Stimulated activated CD4-positive, alpha-beta T cell treated with anti-CD3 and anti-CD28 coated beads, Interleukin-2, amount 100 ng/mL, for 48 hours (primary cell): Measurements from ENCODE around the gene PTPRR.
A peak's percentile ranks its signal among the peaks of the same experiment; 100 is the strongest.
"Not testable (repeated sequence)": the region's sequence is repeated elsewhere in the genome, so short reads cannot be mapped to it uniquely, and the experiment has no call there.

Source experiments
- DNase-seq, 2 donors: peaks; one replicate each; pipeline ENCODE4 v3.0.0-alpha.2; 2020

PTPRR gene

DNA sequence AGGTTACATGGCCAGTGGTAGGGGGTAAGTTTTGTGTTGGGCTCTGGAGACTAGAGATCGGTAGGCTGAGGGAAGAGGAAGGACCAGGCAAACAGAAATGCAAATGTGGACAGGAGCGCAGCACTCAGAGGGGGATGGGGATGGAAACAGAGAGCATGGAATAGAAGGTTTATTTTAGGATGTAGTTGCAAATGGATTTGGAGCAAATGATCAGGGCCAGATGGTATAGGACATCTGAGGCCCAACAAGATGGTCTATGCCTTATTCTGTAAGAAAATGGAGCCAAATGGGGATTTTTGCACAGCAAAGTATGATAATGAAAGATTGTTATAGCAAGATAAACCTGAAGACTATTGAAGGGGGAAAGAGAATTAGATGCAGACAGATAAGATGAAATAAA lies 180.8 kb downstream of the PTPRR start:
- DNase-seq, result no peak

DNA sequence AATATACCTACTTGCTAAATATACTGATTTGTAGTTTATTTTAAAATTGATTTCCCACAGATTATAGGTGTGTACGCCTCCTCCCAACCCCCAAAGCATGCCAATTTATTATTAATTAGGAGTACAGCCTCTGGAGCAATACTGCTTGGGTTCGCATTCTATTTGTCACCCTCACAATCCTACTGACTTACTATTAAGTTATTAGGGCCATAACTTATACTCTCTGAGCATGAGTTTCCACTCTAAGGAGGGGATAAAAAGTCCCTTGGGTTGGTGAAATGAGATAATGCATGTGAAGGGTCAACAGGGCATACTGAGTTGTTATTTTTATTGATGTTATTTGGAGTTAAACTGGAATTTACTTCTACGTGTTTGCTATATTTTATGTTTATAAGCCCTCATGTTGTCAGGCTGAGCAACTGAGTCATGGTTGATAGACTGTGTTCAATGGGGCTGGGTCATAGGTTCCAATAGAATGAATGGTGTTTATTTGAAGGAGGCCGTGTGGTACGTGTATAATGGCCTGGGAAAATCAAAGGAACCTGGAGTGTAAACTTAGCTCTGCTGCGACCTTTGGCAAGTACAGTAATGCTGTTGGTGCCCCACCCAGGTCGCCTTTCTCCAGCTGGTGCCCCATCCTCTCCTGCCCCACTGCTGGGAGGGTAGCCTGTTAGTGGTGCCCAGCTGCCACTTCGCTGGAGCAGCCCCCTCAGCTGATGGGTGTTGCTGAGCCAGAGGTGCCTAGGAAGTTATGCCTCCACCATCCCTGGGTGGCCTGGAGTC lies 184.0 kb downstream of the PTPRR start:
- no peak for DNase-seq

DNA sequence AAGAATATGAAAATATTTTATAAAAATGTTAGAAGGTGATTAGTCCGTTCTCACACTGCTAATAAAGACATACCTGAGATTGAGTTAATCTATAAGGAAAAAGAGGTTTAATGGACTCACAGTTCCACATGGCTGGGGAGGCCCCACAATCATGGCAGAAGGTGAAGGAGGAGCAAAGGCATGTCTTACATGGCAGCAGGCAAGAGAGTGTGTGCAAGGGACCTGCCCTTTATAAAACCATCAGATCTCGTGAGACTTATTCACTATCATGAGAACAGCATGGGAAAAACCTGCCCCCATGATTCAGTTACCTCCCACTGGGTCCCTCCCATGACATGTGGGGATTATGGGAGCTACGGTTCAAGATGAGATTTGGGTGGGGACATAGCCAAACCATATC lies 185.3 kb downstream of the PTPRR start:
- DNase-seq, result not testable (repeated sequence)

DNA sequence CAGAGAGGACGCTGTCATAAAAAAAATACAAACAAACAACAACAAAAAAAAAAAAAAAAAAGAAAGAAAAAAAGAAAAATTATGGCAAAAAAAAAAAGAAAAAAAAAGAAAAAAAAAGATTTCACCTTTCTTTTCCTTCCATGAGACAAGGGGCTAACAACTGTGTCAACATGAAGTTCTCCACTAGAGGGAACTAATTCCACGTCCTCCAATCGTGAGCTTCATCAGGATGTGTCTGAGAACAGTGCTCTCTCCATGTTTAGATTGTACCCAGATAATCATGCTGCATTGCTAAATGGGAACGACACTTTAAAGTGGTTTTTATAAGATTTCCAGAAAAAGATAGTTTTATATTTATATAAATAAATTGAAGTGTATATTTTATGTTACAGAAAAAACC lies 187.2 kb downstream of the PTPRR start:
- no peak for DNase-seq

DNA sequence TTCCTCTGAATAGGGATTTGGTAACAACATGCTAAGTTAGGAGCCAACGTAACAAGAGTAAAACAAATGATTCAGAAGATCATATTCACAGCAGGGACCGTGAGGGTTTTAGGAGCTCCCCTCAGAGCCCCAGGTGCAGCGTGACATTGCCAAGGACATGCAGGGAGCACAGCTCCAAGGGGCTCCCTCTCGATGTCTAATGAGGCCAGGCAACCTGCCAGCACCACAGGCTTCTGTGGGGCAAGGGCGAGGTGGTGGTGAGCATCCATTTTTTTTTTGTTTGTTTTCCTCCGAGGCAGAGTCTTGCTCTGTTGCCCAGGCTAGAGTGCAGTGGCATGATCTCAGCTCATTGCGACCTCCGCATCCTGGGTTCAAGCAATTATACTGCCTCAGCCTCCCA lies 188.3 kb downstream of the PTPRR start:
- DNase-seq, result no peak

DNA sequence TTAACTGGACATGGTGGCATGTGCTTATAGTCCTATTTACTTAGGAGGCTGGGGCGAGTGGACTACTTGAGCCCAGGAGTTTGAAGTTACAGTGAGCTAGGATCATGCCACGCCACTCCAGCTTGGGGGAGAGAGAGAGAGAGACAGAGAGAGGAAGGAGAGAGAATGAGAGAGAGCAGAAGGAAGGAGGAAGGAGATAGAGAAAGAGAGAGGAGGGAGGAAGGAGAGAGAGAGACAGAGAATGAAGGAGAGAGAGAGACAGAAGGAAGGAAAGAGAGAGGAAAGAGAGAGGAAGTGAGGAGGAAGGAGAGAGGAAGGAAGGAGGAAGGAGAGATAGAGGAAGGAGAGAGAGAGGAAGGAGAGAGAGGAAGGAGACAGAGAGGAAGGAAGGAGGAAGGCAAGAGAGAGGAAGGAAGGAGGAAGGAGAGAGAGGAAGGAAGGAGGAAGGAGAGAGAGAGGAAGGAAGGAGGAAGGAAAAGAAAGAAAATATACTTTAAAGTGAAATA lies 189.8 kb downstream of the PTPRR start:
- no peak for DNase-seq

DNA sequence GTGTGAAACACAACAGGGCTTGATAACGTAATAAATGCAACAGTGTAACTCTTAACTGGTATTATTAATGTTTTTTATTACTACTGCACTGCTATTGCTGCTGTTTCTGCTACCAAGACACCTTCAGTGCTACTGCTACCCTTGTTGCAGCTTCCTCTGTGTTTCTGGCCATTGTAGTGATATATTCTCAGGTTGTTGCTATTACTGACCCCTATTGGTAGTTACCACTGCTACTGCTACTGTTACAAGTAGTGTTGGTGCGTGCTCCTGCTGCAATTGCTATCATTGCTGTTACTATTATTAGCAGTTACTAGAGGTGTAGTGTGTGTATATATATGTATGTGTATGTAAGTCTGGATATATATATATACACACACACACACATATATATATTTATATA lies 196.1 kb downstream of the PTPRR start:
- DNase-seq, result no peak

DNA sequence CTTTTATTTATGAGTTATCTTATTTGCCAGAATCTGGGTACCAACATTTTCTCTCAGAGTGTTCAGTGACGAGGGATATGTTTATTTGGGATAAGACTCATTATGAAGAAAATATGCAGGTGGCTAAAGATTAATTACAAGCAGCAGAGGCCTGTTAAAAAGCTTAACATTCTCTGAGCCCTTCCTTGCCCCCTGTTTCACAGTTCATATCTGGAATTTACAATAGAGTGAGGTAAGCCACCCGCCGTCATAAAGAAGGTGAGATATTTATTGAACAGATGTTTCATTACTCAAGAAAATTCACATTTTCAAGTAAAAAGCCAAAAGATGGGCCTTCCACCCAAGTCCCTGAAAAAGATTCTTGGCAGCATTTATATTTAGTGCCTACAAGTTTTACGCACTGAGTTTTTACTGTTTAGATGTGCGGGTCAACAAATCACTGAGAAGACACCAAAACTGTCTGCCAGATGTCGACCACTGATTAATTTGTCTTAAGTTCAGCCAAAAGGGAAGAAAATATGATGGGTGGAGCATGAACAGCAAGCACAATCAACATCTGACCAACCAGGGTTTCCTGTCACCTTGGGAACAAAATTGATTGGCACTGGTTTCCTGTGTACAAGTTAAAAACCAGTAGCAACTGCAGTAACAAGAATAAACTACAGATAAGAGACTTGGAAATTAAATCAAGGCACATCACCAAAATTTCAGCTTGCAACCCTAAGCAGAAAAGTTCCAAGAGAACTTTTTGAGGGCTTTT lies 197.8 kb downstream of the PTPRR start:
- no peak for DNase-seq

DNA sequence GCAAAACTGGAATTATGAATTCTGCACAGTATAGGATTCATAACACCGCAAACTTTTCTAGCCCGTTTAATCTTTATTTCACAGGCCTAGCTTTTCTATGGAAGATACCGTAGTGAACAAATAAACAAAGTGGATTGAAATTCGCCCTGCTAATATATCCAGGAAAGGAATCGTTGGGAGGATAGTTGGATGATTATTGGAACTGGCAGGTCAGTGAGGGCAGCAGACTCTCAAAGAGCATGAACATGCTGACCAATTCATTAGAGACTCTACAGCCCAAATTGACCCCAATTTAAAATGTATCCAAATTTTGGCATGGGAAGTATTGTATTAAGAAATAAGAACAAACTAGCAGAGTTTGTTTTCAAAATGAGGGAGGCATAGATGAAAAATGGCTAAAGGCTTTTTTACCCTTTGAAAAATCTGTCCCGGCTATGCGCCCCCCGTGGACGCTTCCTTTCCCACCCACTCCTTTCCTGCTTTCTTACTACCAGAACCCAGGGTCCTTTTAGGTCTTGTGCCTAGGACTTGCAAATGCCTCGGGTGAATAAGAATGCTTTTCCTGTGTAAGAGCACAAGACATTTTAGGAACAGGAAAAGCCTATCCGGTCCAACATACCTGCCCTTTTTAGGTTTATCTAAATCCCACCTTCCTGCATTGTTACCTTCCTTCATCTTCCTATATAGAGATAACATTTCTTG lies 198.7 kb downstream of the PTPRR start:
- DNase-seq, result no peak

DNA sequence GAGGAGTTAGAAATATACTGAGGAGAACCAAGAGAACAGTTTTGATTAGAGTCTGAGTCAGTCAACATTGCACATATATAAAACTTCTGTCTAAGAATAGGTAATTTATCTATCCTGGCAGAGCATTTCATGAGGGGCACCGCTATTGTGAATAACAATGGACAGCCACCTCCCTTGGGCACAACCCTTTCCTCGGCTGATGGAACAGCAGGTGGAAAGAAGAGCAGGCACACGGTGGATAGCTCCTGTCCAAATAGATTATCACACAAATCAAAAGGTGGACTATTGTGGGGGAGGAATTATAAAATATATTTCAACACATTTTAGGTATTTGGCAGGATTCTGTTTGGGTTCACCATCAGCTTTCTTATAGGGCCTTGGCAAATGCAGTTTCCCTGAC lies 199.3 kb downstream of the PTPRR start:
- DNase-seq, result no peak

DNA sequence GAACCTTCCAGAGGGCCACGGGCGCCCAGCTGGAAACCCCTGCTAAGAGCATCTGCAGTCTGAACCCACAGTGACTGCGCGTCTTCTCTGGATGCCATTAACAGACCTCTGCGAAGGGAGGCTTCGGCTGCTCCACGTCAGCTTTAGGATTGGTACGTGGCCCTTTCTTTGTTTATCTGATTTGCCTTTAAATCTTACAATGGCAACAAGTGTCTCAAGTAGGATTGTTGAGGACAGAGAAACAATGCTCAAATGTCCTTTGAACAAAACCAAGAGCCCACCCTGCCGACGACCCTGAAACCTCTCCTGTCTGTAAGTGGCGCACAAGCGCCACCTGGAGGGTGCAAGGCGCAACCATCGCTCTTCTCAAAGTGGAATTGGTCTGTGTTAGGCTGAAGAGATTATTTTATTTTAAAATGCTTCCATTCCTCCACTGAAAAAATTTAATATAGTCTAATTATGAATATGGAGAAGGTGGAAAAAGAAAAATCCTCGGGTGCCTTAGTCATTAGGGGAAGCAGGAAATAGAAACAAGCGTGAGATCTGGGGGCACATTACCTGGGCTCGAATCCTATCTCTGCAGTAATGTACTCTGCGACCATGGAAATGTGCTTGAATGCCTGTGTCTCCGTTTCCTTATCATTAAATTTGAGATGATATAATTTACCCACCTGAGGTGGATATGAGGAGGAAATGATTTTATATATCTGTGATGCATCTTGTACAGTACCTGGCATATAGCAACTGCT lies 200.7 kb downstream of the PTPRR start:
- DNase-seq, result peak; percentile 4 to 10

DNA sequence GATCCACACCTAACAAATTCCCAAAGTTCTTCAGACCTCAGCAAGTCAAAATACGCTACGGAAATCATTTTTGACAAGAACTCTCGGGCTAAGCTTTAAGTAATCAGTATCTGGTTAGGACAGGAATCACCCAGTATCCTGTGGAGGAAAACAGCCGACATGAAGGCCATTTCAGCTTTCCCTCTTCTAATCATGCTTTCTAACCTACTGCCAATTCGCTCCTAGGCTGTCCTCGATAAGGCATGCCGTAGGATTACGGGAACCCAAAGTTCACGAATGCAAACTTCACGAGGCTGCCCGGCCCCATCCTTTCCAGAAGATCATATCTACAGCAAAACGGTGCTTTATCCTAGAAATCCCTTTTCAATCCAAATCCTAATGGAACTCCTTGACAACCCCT lies 201.5 kb downstream of the PTPRR start:
- no peak for DNase-seq

DNA sequence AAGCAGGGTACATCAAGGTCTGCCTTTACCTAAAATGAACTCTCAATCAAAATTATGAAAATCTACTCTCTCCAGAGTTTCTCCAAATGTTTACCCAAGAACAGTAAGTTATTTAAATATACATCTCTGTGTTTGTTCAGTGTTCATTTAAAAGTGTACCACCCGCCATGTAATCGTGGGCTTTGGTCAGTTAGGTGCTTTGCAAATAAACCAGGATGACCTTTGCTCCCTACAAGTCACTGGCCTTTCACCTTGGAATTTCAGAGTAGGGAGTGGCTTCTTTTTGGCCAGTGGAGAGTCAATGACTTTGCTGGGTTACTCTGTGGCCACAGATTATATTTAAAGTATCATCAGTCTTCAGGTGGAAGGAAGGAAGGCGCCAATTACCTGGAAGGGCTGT lies 208.7 kb downstream of the PTPRR start:
- DNase-seq, result no peak

DNA sequence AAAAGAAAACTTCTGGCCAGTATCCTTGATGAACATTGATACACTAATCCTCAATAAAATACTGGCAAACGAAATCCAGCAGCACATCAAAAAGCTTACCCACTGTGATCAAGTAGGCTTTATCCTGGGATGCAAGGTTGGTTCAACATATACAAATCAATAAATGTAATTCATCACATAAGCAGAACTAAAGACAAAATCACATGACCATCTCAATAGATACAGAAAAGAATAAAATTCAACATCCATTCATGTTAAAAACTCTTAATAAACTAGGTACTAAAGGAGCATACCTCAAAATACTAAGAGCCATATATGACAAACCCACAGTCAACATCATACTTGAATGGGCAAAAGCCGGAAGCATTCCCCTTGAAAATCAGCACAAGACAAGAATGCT lies 211.5 kb downstream of the PTPRR start:
- no peak for DNase-seq

DNA sequence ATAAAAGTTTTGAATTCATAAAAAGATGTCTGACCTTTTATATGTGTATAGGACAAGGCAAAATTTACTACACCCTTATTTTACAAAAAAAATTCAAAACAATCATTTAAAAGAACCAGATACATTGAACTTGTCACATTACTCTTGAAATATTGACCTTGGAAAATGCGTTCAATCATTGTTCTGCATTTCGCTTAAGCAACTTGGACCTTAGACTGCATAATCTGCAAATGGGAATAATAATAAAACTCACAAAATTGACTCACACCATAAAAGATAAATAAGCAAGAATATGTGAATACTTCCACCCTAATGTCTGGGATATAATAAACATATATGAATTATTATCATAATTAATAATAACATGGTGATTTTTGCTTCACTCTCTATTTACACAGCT lies 213.9 kb downstream of the PTPRR start:
- no peak for DNase-seq

DNA sequence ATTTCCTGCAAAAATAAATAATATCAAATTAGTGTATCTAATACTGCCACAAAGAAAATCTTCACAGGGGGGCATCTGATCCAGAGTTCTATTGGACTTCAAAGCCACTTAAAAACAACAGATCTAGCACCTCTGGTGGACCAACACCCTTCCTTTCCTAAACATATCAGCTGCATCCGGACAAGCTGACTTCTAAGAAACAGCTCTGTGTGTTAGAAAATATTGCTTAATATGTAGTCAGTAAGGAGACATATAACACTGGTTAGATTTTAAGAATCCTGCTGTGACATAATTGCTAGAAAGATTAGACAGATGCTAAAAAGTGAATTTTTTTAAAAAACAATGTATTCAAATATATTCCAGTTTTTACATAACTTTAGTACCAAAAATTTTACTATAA lies 222.2 kb downstream of the PTPRR start:
- no peak for DNase-seq

DNA sequence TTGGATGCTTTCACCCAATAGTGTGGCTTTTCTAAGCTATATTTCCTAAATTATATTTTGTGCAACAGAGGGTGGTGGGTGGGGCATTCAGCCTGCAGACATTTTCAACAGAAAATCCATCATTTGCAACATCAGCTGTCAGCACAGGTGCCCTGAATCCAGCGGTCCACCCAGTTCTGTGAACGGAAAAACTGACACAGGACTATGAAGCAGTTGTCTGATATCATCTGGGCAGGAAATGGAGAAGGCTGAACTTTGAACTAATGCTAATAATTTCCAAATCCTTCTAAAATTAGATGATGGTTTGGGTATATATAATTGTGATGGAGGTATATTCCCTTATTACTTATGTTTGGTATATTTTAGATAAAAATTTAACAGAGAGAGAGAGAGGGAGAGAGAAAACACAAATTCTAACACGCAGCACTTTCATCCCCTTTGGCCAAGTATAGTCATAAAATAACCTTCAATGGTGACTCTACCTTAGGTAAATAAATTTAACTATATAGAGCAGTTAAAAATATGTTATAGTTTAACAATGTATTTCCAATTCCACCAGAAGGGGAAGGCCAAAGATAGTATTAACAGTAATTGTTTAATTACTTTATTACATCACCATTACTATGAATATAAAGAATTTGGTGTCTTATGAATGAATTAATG lies 225.0 kb downstream of the PTPRR start:
- no peak for DNase-seq

DNA sequence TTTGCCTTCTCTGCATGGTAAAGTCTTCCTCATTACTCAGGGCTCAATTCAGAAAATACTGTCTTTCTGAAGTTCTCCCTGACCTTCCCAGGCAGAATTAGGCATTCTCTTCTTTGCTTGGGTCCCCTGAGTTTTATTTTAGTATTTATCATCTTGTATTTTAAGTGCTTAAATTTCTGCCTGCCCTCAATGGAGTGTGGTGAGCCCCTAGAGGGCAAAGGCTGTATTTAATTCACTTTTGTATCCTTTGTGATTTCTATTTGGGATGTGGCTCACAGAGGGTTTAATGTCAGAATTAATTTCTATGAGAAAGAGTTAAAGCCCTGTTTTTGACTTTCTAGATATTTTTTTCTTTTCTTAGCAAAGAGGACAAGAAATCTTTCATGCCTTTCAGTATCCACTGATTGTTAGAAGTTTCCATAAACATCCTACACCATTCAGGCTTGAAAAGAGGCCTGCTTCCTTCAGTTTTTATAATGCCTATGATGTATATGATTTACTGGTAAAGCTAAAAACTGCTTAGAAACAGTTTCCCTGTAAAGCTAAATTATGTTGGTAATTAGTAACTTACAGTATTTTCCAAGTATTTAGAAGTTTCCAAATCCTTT lies 227.8 kb downstream of the PTPRR start:
- DNase-seq, result no peak

DNA sequence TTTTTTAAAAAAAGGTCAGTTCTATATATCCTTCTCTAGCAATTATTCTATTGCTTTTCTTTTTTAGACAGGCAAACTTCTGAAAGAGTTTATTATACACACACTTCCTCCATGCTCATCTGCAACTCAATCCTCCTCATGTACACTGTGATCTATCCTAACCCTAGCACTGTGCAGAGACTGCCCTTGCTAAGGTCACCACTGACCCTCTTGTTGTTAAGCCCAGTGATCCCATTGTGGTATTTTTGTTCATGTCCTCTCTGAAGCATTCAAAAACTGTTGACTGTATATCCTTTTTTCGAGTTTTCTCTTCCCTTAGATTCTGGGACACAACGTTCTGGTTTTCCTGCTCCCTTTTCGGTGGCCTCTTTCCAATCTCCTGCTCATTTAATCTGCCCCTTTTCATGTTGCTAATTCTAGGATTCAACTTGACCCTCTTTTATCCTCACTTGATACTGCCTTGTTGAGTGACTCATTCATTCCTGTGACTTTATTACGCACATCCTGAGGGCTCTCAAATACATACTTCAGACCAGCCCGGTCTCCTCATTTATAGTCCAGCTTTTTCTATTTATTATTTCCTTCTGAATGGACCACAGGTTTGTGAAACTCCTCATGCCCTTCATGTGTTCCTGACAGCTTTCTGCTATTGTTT lies 229.4 kb downstream of the PTPRR start:
- DNase-seq, result no peak

DNA sequence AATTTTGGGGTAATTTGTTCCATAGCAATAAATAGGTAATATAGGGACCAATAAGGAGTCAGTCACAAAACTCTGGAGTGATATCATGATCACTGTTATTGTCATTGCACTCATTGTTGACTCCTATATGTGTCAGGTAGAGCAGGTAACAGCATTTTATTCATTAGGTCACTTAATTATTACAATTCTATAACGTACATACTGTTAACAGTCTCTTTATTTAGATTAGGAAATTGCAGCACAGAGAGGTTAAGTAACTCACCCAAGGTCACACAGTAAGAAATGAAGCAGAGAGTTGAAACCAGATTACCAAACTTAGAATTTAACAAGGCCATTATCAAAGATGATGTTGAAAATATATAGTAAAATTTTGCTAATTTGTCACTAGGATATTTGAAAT lies 233.6 kb downstream of the PTPRR start:
- DNase-seq, result no peak

DNA sequence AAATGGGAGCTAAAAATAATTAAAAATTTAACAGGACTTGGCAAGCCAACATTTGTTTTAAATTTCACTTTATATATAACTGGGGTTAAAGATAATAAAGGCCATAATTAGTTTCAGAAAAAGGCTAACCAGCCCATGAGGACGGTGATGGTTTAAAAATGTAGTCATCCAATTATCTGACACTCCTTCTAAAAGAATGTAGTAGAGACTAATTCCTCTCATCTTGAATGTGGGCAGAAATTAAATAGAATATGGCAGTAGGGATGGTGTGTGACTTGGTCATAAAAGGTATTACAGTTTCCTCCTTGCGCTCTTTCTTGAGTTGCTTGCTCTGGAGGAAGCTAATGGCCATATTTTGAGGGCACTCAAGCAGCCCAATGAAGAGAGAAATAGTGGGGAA lies 234.2 kb downstream of the PTPRR start:
- no peak for DNase-seq
